ENCODE results near the gene ICE1. TPM values are rescaled to one million over a fixed set of nuclear protein-coding genes. Genes with fewer than 3 reads are reported as not detected.

Gene ICE1
- total RNA-seq, 3 donors from 2014 or later: 33.1 to 47.7 (median 34.1) TPM

- H3K36me3 ChIP-seq: no peaks in the 10 kb centered on the region
- H3K4me3 ChIP-seq: no peak overlapping the region
- intact Hi-C loops (cut with DNase I; ENCODE audit: low total_unique reads): no loop called here
- no peak overlapping the region for H3K27ac ChIP-seq
- no peak for DNase-seq (ENCODE audit: low spot score in 2 of 2)
- peaks cover 0 to 7% of the 10 kb centered on the region in 2 donors for H3K27me3 ChIP-seq
- TF ChIP-seq POLR2AphosphoS5 (IDR thresholded peaks at IDR 0.05) (no peak), POLR2A (IDR thresholded peaks at IDR 0.05) (no peak)
- TF ChIP-seq, protein P1, sequence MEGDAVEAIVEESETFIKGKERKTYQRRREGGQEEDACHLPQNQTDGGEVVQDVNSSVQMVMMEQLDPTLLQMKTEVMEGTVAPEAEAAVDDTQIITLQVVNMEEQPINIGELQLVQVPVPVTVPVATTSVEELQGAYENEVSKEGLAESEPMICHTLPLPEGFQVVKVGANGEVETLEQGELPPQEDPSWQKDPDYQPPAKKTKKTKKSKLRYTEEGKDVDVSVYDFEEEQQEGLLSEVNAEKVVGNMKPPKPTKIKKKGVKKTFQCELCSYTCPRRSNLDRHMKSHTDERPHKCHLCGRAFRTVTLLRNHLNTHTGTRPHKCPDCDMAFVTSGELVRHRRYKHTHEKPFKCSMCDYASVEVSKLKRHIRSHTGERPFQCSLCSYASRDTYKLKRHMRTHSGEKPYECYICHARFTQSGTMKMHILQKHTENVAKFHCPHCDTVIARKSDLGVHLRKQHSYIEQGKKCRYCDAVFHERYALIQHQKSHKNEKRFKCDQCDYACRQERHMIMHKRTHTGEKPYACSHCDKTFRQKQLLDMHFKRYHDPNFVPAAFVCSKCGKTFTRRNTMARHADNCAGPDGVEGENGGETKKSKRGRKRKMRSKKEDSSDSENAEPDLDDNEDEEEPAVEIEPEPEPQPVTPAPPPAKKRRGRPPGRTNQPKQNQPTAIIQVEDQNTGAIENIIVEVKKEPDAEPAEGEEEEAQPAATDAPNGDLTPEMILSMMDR (IDR thresholded peaks at IDR 0.05): no peak
- H3K9me3 ChIP-seq: no peaks in the 10 kb centered on the region
- H3K4me1 ChIP-seq: no peaks in the 10 kb centered on the region
Measured at GRCh38 chr5:5533927-5534326, 111.5 kb downstream of the ICE1 start.

DNA sequence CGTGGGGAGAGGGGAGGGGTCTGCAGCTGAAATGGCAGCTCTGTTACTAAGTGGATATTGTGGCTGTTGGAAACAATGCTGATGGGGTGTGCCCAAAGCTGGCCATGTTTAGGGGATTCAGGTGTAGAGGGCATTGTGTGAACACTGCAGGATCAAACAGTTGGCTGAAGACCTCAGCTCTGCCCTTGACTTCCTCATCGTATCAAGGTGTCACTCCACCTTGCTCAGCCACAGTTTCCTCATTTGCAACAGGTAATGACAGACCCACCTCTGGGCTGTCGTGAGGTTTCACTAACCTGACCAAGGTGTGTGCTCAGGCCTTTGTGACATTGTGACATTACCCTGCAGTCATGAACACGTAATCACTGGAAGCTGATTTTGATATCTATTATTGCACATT, 111.9 kb downstream of the ICE1 start:
- H3K36me3 ChIP-seq: no peaks in the 10 kb centered on the region
- intact Hi-C loops (cut with DNase I; ENCODE audit: low total_unique reads): no loop called here
- TF ChIP-seq POLR2A (IDR thresholded peaks at IDR 0.05): no peak
- TF ChIP-seq POLR2AphosphoS5 (IDR thresholded peaks at IDR 0.05): no peak
- TF ChIP-seq, protein P1 (IDR thresholded peaks at IDR 0.05): no peak
- H3K4me3 ChIP-seq: no peak overlapping the region
- H3K27me3 ChIP-seq: peaks cover 0 to 7% of the 10 kb centered on the region in 2 donors
- no peaks in the 10 kb centered on the region for H3K4me1 ChIP-seq
- no peak overlapping the region for H3K27ac ChIP-seq
- H3K9me3 ChIP-seq: no peaks in the 10 kb centered on the region
- DNase-seq (ENCODE audit: low spot score in 2 of 2): no peak

GRCh38 chr5:5536871-5537270, 114.4 kb downstream of the ICE1 start:
- Histone ChIP-seq H3K9me3 (no peaks in the 10 kb centered on the region), H3K4me3 (no peak overlapping the region), H3K4me1 (no peaks in the 10 kb centered on the region), H3K27ac (no peak overlapping the region), H3K36me3 (no peaks in the 10 kb centered on the region), H3K27me3 (peaks cover 0 to 7% of the 10 kb centered on the region in 2 donors)
- DNase-seq (ENCODE audit: low spot score in 2 of 2): no peak
- TF ChIP-seq, protein P1 (IDR thresholded peaks at IDR 0.05): no peak
- no peak for TF ChIP-seq POLR2AphosphoS5 (IDR thresholded peaks at IDR 0.05)
- no peak for TF ChIP-seq POLR2A (IDR thresholded peaks at IDR 0.05)
- intact Hi-C loops (cut with DNase I; ENCODE audit: low total_unique reads): no loop called here

DNA sequence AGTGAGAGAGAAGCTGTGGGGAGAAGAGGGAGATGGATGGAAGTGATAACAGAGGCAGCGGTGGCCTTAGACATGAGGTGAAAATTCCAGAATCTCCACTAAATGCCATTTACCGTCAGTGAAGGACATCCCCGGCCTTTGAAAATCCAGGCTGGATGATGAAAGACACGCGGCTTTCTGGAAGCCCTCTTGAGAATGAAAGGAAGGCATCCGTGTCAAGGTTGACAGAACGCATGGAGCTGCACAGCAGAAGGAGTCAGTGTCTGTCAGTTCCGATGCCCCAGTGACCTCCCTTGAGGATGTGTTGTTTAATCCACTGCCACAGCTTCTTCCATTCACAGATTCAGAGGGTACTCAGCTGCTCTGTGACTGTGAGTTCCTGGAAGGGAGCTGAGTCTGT, 114.9 kb downstream of the ICE1 start:
- no peak for DNase-seq (ENCODE audit: low spot score in 2 of 2)
- TF ChIP-seq POLR2AphosphoS5 (IDR thresholded peaks at IDR 0.05) (no peak), POLR2A (IDR thresholded peaks at IDR 0.05) (no peak)
- TF ChIP-seq, protein P1 (IDR thresholded peaks at IDR 0.05): no peak
- H3K27ac ChIP-seq: no peak overlapping the region
- H3K36me3 ChIP-seq: no peaks in the 10 kb centered on the region
- intact Hi-C loops (cut with DNase I; ENCODE audit: low total_unique reads): no loop called here
- H3K4me1 ChIP-seq: no peaks in the 10 kb centered on the region
- no peak overlapping the region for H3K4me3 ChIP-seq
- H3K9me3 ChIP-seq: no peaks in the 10 kb centered on the region
- H3K27me3 ChIP-seq: peaks cover 0 to 7% of the 10 kb centered on the region in 2 donors

DNA sequence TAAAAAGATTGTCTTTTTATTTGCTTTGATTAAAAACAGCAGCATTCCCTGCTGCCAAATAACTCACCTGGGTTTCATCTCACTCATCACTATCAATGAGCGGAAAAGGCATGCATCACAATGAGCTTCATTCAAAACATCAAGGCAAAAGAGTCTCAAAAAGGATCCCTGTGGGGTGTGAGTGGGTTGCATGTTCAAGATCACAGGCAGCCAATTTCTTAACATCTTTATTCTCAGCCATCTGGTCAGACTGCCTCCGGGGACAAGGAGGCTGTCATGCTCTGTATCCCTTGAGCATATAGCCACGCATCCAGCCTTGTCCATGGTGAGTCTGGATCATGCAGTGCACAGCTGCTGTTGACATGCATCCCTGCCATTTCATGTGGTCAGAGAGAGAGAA, 117.1 kb downstream of the ICE1 start:
- intact Hi-C loops (cut with DNase I; ENCODE audit: low total_unique reads): no loop called here
- Histone ChIP-seq H3K27me3 (peaks cover 0 to 7% of the 10 kb centered on the region in 2 donors), H3K9me3 (no peaks in the 10 kb centered on the region), H3K36me3 (no peaks in the 10 kb centered on the region), H3K4me1 (no peaks in the 10 kb centered on the region), H3K27ac (no peak overlapping the region), H3K4me3 (no peak overlapping the region)
- DNase-seq (ENCODE audit: low spot score in 2 of 2): no peak
- TF ChIP-seq POLR2A (IDR thresholded peaks at IDR 0.05): no peak
- no peak for TF ChIP-seq POLR2AphosphoS5 (IDR thresholded peaks at IDR 0.05)
- TF ChIP-seq, protein P1 (IDR thresholded peaks at IDR 0.05): no peak
